Naive thymus-derived CD8-positive, alpha-beta T cell (primary cell): Measurements from ENCODE around the gene DDX23. TPM values are rescaled to one million over a fixed set of nuclear protein-coding genes. Genes with fewer than 3 reads are reported as not detected.

Experiments
- ATAC-seq, 2 donors: fragments of 150-1000 bp; cut with Tn5 transposase in 1 of 2; sonication (Bioruptor Pico), chemical (Tn5 transposase) in 1 of 2; 1 replicate in 1 of 2; 2 replicates in 1 of 2; pipeline ENCODE4 v1.10.0; 2021; ENCODE audit warnings: mild to moderate bottlenecking in 2 of 2, moderate library complexity in 2 of 2
- POLR2A ChIA-PET: fragments of 350-600 bp; sonication (Branson Sonifier 250); formaldehyde crosslinking; loops from one replicate; lab custom pipeline; 2021; ENCODE audit warnings: antibody characterized with exemption; lab: Charles Lee
- DNase-seq, 10 donors: peaks; one replicate each; pipeline versions ENCODE4 v3.0.0 to v3.0.0-alpha.2; 2020 to 2022
- H3K27ac Mint-ChIP-seq, 10 donors: one replicate each; pipeline ENCODE4 v1.8.0; 2020 to 2022; ENCODE audit warnings: mild to moderate bottlenecking in 10 of 10, mixed read lengths in 10 of 10, moderate library complexity in 4 of 10, inconsistent platforms in 1 of 10
- H3K27me3 Mint-ChIP-seq, 5 donors: one replicate each; pipeline ENCODE4 v1.8.0; 2021 to 2022; ENCODE audit warnings: mixed read lengths in 5 of 5
- H3K36me3 Mint-ChIP-seq, 3 donors: one replicate each; pipeline ENCODE4 v1.8.0; 2020 to 2022; ENCODE audit warnings: mixed read lengths in 3 of 3, mild to moderate bottlenecking in 2 of 3, inconsistent platforms in 1 of 3
- H3K4me1 Mint-ChIP-seq, 4 donors: one replicate each; pipeline ENCODE4 v1.8.0; 2021 to 2022; ENCODE audit warnings: mixed read lengths in 4 of 4
- H3K4me3 Mint-ChIP-seq, 10 donors: one replicate each; pipeline ENCODE4 v1.8.0; 2020 to 2022; ENCODE audit warnings: mild to moderate bottlenecking in 10 of 10, mixed read lengths in 10 of 10, moderate library complexity in 6 of 10, inconsistent platforms in 1 of 10
- H3K9me3 Mint-ChIP-seq, 9 donors: one replicate each; pipeline ENCODE4 v1.8.0; 2020 to 2022; ENCODE audit warnings: mixed read lengths in 9 of 9, mild to moderate bottlenecking in 3 of 9, inconsistent platforms in 1 of 9, moderate library complexity in 1 of 9
- polyA plus RNA-seq, 3 donors: library from polyadenylated mRNA; unstranded; fragments of 300-500 nt; fragmentation: Illumina TruSeq; gene quantifications; one replicate each; pipeline ENCODE4 v1.2.3, GENCODE V29; 2021
- total RNA-seq, 8 experiments: library from RNA in 2 of 8; stranded (reverse) in 2 of 8; gene quantifications; one replicate each; pipeline ENCODE4 v1.2.3 and lab custom pipeline; 2021 to 2026

DDX23 gene
- total and polyA plus RNA-seq, 5 experiments from 2014 or later, result 27.6 to 171 (median 52.2) TPM

DNA sequence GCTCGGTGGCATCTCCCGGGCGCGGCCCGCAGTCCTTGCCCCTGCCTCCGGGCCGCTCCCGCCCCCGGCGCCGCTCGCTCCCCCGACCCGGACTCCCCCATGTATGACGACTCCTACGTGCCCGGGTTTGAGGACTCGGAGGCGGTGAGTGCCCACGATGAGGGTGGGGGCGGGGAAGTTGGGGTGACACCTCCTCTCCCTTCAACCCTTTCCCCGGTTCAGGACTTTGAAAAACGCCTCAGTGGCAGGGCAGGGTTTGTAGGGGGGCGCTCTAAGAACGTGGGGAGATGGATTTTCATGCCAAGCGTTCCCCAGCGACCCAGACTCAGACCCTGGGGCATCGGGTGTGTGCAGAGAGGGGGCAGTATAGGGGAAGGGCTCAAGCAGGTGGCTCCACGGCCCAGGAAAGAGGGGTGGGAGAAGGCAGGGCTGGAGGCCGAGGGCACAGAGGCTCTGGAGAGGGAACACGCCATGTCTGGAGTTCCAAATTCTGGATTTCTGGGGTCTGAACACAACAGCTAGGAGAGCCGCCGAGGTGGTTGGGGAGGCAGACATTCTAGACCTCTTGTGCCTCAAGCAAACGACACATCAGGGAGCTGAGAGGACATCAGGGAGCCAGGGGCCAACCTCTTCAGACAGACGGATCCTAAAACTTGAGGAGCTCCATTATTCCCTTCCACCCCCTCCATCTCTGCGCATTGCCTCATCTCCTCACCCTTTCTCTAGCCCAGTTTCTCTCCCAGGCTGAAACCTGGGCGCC lies 33.0 kb downstream of the DDX23 start:
- DNase-seq (peak in 6 of 10 donors; percentile 18 to 60 (median 30)), ATAC-seq (peak in 1 of 2 donors; percentile 23)
- POLR2A ChIA-PET, result no interaction called here
- no peaks in the 10 kb centered on the region for H3K36me3 Mint-ChIP-seq
- peak overlapping the region in 9 of 10 donors; percentile 3 to 84 (median 65) for H3K27ac Mint-ChIP-seq
- H3K9me3 Mint-ChIP-seq, result no peaks in the 10 kb centered on the region
- peaks cover 2 to 17% (median 5%) of the 10 kb centered on the region in 5 donors for H3K27me3 Mint-ChIP-seq
- H3K4me3 Mint-ChIP-seq, result peak overlapping the region; percentile 78 to 92 (median 84)
- peaks cover 15 to 49% (median 27%) of the 10 kb centered on the region in 4 donors for H3K4me1 Mint-ChIP-seq

GRCh38 chr12:48817873-48818830 lies 33.8 kb downstream of the DDX23 start, which contains the start of gene CACNB3:
Gene CACNB3, plus strand, starts transcription at chr12:48818496. Its CDS starts 434 bp downstream, at chr12:48818930.
- peak within 1 kb of the TSS; percentile 83 to 96 (median 89) for H3K4me3 Mint-ChIP-seq
- DNase-seq (peak; percentile 60 to 85 (median 74)), ATAC-seq (peak; percentile 78)
- peaks cover 2 to 17% (median 5%) of the 10 kb centered on the region in 5 donors for H3K27me3 Mint-ChIP-seq
- POLR2A ChIA-PET, result interaction anchor here (1.0 kb wide), 1 partner anchor 33 kb away, joined by 3 read pairs; no protein-coding TSS in a partner anchor
- H3K36me3 Mint-ChIP-seq, result no peaks in the 10 kb centered on the region
- peak within 1 kb of the TSS in 9 of 10 donors; percentile 3 to 84 (median 67) for H3K27ac Mint-ChIP-seq
- H3K4me1 Mint-ChIP-seq, result peaks cover 15 to 54% (median 31%) of the 10 kb centered on the region in 4 donors
- no peaks in the 10 kb centered on the region for H3K9me3 Mint-ChIP-seq

DNA sequence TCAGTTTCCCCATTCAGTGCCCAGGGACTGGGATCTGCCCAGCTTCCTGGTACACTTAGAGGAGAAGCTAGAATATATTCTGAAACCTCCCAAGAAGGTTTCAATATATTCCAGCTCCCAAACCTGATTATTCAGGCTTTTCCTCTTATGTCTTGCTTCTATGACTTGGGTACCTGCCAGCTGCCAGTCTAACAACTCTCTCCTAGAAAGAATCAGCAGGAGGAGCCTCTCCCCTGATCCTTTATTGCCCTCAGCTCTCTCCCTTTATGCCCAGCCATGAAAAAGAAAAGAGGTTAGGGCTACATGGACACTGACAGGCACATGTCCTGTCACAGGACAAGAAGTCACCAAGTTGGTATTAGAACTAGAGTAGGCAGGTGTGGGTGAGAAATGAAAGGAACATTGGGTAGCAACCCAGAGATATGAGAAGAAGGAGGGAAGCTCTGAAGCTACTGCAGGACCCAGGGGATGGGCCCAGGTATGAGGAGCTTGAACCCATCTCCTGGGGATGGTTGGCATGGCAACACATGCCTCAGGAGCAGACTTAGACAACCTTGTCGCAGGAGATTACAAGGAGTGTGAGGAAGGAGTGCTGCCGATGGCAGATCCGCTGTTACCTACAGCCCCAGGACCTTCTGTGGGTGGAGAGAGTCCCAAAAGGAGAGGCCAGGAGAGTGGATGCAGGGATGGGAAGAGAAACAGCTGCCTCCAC lies 35.7 kb downstream of the DDX23 start:
- ATAC-seq, result no peak
- H3K27me3 Mint-ChIP-seq, result peaks cover 2 to 17% (median 5%) of the 10 kb centered on the region in 5 donors
- peaks cover 12 to 54% (median 32%) of the 10 kb centered on the region in 4 donors for H3K4me1 Mint-ChIP-seq
- peak overlapping the region in 3 of 10 donors; percentile 13 to 33 (median 19) for H3K27ac Mint-ChIP-seq
- no peaks in the 10 kb centered on the region for H3K9me3 Mint-ChIP-seq
- no peaks in the 10 kb centered on the region for H3K36me3 Mint-ChIP-seq
- no peak for DNase-seq
- POLR2A ChIA-PET, result interaction anchor here (0.9 to 2.0 kb wide), 4 partner anchors 15 to 36 kb away, joined by 3 to 12 read pairs (median 5); partner anchors contain the start of gene DDX23
- peak overlapping the region; percentile 71 to 96 (median 89) for H3K4me3 Mint-ChIP-seq

GRCh38 chr12:48815126-48816110 lies 36.5 kb downstream of the DDX23 start:
- Mint-ChIP-seq H3K27me3 (peaks cover 2 to 17% (median 5%) of the 10 kb centered on the region in 5 donors), H3K9me3 (no peaks in the 10 kb centered on the region), H3K4me1 (peaks cover 12 to 54% (median 32%) of the 10 kb centered on the region in 4 donors), H3K4me3 (peak overlapping the region; percentile 85 to 96 (median 90)), H3K36me3 (no peaks in the 10 kb centered on the region), H3K27ac (peak overlapping the region in 4 of 10 donors; percentile 60 to 87 (median 64))
- ATAC-seq (peak; percentile 37 to 40), DNase-seq (peak in 6 of 10 donors; percentile 21 to 61 (median 36))
- POLR2A ChIA-PET, result interaction anchor here (0.7 to 2.0 kb wide), 4 partner anchors 11 to 864 kb away, joined by 3 to 12 read pairs (median 4); partner anchors contain the start of gene DDX23

- Mint-ChIP-seq H3K27ac (peak overlapping the region in 4 of 10 donors; percentile 4 to 79 (median 64)), H3K27me3 (peaks cover 2 to 17% (median 5%) of the 10 kb centered on the region in 5 donors), H3K36me3 (no peaks in the 10 kb centered on the region), H3K9me3 (no peaks in the 10 kb centered on the region), H3K4me3 (peak overlapping the region; percentile 72 to 96 (median 90)), H3K4me1 (peaks cover 12 to 54% (median 32%) of the 10 kb centered on the region in 4 donors)
- ATAC-seq (peak; percentile 57 to 60), DNase-seq (peak; percentile 34 to 77 (median 63))
- POLR2A ChIA-PET, result interaction anchor here (0.7 to 2.0 kb wide), 3 partner anchors 12 to 863 kb away, joined by 3 to 12 read pairs (median 4); partner anchors contain the start of gene DDX23
These were observed 37.5 kb downstream of the DDX23 start for GRCh38 chr12:48814262-48815125.

DNA sequence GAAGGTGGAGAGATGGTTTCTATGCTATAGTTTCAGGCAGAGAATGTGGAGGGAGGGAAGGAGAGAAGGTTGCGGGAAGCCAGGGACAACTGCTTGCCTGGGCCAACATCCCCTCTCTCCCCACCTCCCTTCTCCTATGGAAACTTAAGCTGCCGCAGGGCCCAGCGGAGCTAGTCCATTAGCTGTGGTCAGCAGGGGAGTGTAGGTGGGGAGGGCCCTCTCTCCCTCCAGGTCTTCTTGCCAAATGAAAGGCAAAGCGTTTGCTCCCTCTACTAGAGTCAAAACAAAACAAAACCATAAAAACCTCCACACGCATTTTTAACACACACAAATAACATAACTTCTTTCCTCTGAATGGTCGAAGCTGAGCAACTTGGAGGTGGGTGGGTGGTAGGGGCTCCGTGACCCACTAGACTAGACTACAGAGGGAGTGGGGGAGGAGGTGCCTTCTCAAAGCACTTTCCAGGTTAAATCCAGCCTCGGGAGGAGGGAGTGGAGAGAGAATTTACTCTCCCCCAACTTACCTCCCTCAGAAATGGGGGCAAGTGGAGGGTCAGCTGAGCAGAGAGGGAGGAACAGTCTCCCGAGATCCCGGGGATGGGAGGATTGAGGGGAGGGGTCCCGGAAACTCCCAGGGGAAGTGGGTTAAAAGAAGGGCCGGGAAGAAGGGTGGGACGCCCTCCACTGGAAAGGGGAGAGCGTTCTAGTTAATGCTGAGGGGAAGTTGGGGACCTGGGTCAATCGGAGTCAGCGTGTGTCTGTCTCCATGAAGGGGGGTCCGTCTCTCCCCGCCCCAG lies 38.3 kb downstream of the DDX23 start:
- H3K36me3 Mint-ChIP-seq, result no peaks in the 10 kb centered on the region
- ATAC-seq, result no peak
- peaks cover 11 to 48% (median 29%) of the 10 kb centered on the region in 4 donors for H3K4me1 Mint-ChIP-seq
- peak overlapping the region in 5 of 10 donors; percentile 15 to 79 (median 52) for H3K27ac Mint-ChIP-seq
- DNase-seq, result peak in 1 of 10 donors; percentile 46
- POLR2A ChIA-PET, result no interaction called here
- peaks cover 2 to 17% (median 5%) of the 10 kb centered on the region in 5 donors for H3K27me3 Mint-ChIP-seq
- no peaks in the 10 kb centered on the region for H3K9me3 Mint-ChIP-seq
- H3K4me3 Mint-ChIP-seq, result peak overlapping the region; percentile 48 to 96 (median 86)

DNA sequence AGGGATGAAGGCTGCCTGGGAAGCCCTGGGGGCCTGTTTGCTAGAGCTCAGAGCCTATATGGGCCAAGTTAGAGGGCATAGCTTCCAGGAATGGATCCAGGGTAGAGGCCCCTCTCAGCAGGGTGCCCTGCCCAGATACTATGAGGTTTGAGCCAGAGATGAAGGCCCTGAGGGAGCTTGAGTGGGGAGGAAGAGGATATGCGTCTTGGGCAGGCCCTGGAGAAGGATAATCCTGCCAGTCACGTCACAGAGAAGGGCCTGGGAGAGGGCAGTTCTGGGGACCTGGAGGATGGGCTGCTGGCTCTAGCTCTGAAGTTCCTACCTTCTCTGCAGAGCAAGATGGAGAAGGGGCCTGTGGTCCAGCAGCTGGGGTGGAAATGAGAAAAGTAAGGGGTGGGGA lies 39.6 kb downstream of the DDX23 start:
- ATAC-seq, result no peak
- peaks cover 2 to 16% (median 5%) of the 10 kb centered on the region in 5 donors for H3K27me3 Mint-ChIP-seq
- H3K27ac Mint-ChIP-seq, result peak overlapping the region in 4 of 10 donors; percentile 21 to 78 (median 32)

DNA sequence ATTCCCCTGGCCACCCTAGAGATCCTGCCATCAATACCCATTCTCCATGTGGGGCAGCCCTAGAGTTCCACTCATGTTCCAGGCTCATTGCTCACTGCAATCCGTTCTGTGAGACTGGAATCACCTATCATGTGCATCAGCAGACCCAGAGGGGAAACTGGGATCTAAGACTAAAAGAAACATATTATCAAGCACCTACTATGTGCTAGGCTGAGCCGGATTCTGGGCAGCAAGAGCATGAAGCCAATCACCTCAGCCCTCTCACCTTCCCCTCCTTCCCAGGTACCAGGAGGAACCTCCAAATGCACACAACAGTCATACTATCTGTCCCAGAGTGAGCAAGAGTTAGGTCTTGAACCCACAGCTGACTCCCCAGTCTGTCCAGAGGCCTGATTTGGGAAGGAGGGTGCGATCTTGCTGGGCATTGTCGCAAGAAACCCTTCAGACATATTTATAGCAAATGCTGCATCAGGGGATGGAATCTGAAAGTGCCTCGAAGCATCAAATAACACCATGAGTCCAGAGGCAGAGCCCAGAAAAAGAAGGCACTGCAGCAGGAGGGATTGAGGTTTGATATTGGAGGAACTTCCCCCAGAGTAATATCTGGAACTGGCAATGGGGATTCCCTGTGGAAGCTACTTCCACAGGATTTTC lies 40.4 kb downstream of the DDX23 start:
- H3K36me3 Mint-ChIP-seq, result no peaks in the 10 kb centered on the region
- no peak overlapping the region for H3K4me3 Mint-ChIP-seq
- H3K9me3 Mint-ChIP-seq, result no peaks in the 10 kb centered on the region
- peaks cover 9 to 31% (median 20%) of the 10 kb centered on the region in 4 donors for H3K4me1 Mint-ChIP-seq
- DNase-seq, result peak in 1 of 10 donors; percentile 42
- peaks cover 2 to 7% (median 4%) of the 10 kb centered on the region in 5 donors for H3K27me3 Mint-ChIP-seq
- no peak overlapping the region for H3K27ac Mint-ChIP-seq
- POLR2A ChIA-PET, result interaction anchor here (0.7 kb wide), 1 partner anchor 35 kb away, joined by 3 read pairs; no protein-coding TSS in a partner anchor
- no peak for ATAC-seq

More for the DNA sequence above, 39.6 kb downstream of the DDX23 start:
- POLR2A ChIA-PET, result interaction anchor here (0.7 kb wide), 1 partner anchor 35 kb away, joined by 3 read pairs; no protein-coding TSS in a partner anchor
- Mint-ChIP-seq H3K4me1 (peaks cover 11 to 37% (median 22%) of the 10 kb centered on the region in 4 donors), H3K36me3 (no peaks in the 10 kb centered on the region), H3K4me3 (peak overlapping the region in 7 of 10 donors; percentile 11 to 66 (median 37)), H3K9me3 (no peaks in the 10 kb centered on the region)
- peak in 1 of 10 donors; percentile 47 for DNase-seq
